ENCODE data around the gene DIAPH3. TPM values are rescaled to one million over a fixed set of nuclear protein-coding genes. Genes with fewer than 3 reads are reported as not detected.
A peak's percentile ranks its signal among the peaks of the same experiment; 100 is the strongest.

The DIAPH3 gene
- total RNA-seq, 1 experiment from 2014 or later, result 33.6 TPM

GRCh38 chr13:60019119-60019993 lies 144.4 kb downstream of the DIAPH3 start:
- peak; percentile 7 for DNase-seq (ENCODE audit: low read depth)

DNA sequence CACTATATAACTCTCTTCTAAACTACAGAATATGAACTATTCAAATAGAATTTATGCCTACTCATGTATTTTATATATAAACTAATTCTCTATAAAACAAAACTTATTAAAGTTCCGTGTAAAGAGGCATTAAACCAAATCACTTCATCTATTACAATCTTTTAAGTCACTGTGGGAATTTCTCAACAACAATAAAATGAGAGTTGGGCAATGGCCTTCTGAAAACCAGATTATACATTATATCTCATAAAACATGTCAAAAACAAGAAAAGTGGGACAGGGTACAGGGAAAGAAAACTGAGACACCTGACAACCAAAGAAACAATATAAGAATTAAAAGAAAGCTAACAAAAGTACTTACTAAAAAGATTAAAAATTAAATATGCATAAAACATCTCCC lies 145.2 kb downstream of the DIAPH3 start:
- DNase-seq (ENCODE audit: low read depth), result no peak

GRCh38 chr13:60016229-60016628 lies 147.5 kb downstream of the DIAPH3 start:
- no peak for DNase-seq (ENCODE audit: low read depth)

GRCh38 chr13:60013166-60013565 lies 150.6 kb downstream of the DIAPH3 start:
- no peak for DNase-seq (ENCODE audit: low read depth)

GRCh38 chr13:60012488-60012887 lies 151.2 kb downstream of the DIAPH3 start:
- no peak for DNase-seq (ENCODE audit: low read depth)

DNA sequence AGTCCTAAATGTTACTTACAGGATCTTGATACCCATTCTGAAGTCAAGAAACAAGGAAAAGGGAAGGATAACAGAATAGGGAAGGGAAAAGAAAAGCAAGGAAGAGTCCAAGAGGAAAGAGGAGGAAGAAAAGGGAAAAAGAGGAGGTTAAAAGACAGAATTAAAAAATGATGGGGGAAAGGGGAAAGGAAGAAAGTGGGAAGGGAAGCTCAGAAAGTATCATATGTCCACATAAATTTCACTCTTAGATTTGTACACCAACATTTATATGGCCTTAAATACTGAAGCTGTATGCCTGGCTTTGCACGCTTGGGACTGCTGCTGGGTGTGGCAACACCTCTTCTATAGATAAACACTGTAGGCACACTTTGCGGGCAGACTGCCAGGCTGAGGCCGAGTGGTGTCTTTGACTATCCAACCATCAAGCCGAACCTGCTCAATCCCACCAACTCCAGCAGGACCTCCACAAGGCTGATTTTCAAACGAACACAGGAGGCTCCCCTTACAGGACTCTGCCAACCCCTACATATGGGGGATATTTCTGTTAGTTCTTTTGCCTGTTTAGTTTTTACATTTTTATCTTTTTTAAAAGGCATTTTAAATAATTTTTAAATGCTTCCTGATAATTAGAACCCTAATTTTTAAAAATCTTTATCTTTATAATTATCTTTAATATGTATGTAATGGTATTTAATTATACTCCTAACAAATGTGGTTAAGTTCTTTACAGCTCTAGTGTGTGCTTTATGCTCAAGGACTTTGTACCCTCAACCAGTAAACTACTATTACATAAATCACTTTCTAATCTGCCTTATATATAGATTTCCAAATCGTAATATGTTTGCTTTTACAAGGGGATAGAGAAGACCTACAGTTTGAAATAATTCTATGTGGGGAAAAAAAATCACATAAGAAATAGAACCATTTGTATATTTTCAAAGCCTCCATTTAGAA lies 154.2 kb downstream of the DIAPH3 start:
- DNase-seq (ENCODE audit: low read depth), result no peak

- no peak for DNase-seq (ENCODE audit: low read depth)
Observed at GRCh38 chr13:60001889-60002288, 161.8 kb downstream of the DIAPH3 start.

DNA sequence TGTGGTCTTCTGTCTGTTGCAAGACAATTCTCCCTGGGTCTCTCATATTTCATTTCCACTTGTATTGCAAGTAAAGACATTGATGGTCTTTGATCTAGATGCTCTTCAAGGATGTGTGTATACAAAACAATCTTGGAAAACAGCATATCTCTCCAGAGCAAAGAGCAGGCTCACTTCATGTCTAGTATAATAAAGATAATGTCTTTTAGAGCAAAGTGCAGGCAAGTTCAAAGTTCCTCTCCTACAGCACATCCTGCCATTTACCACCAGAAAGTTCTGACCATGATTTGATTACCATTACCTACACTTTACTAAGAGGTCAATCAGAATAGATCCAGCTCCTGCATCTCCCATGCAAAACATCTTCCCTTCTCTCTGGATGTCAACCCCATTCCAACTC lies 162.8 kb downstream of the DIAPH3 start:
- DNase-seq (ENCODE audit: low read depth), result no peak

- no peak for DNase-seq (ENCODE audit: low read depth)
Observed at GRCh38 chr13:60000081-60000480, 163.6 kb downstream of the DIAPH3 start.

DNA sequence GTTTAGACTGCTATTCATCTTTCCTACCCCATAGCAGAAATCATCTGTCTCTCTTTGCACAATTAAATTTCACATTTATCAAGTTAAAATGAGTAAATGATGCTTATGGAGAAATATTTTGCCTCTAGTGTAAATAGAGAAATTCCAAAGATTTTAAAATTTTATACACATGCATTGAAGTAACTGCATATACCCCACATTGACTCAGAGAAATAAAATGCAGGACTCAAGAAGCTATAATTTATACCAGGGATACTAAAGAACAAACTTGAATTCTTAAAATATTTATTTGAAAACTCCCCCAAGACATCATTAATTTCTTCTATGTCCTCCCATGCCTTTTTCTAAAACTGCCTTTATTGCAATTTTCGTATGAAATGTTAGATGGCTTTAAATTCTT lies 165.8 kb downstream of the DIAPH3 start:
- no peak for DNase-seq (ENCODE audit: low read depth)

DNA sequence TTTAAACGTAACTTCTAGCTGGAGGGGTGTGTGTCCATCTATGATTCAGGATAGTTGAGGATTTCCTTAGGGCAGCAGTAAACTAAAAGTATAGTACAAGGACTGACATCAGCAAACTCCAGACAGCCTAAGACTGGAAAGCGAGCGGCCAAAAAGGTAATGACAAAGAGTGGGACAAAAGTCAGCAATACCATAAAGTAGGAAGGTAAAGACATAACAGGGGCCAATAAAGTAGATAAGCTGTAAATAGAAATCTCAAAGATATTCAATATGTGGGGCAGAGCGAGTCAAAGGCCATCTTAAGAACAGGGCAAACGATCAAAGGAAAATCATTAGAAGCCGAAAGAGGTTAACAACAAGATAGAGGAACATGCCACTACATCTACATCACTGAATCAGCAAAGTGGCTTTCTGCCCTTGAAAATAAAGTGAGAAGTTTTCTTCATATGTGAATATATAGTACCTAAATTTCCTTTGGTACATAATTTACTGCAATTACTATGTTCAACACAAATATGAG lies 167.2 kb downstream of the DIAPH3 start:
- no peak for DNase-seq (ENCODE audit: low read depth)

- no peak for DNase-seq (ENCODE audit: low read depth)
Observed at GRCh38 chr13:59991395-59991794, 172.3 kb downstream of the DIAPH3 start.

DNA sequence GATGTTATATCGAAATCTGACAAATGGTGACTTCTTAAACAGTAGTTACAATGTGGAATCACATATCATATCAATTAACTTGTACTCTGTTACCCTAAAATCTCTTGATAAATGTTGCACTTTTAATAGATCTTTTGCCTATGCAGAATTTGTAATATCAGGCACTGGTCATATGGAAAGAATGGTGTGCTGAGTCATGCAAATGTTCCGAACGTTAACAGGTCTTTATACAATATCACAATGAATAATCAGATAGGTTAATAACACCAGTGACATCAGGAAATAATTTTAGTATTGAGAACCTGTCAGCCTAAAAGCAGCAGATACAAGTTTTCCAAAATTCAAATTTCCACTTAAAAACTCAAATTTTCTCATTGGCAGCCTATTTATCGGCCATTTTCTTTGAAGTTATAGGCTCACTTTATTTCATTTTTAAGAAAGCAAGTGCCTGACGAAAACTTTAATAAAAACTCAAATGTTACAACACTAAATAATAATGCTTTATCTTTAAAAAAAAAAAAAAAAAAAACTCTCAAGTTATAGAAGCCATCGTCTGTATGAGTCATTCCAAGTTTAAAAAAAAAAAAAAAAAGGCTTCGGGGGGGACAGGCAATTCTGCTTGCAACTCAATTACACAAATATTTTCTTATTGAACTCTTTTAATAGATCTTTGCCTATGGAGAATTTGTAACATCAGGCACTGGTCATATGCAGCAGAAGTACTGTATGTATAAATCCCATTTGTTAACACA lies 180.9 kb downstream of the DIAPH3 start:
- DNase-seq (ENCODE audit: low read depth), result peak; percentile 19

- DNase-seq (ENCODE audit: low read depth), result no peak
Observed at GRCh38 chr13:59979589-59979988, 184.1 kb downstream of the DIAPH3 start.

GRCh38 chr13:59978862-59979261 lies 184.9 kb downstream of the DIAPH3 start:
- DNase-seq (ENCODE audit: low read depth), result no peak

GRCh38 chr13:59976856-59977255 lies 186.9 kb downstream of the DIAPH3 start:
- no peak for DNase-seq (ENCODE audit: low read depth)

DNA sequence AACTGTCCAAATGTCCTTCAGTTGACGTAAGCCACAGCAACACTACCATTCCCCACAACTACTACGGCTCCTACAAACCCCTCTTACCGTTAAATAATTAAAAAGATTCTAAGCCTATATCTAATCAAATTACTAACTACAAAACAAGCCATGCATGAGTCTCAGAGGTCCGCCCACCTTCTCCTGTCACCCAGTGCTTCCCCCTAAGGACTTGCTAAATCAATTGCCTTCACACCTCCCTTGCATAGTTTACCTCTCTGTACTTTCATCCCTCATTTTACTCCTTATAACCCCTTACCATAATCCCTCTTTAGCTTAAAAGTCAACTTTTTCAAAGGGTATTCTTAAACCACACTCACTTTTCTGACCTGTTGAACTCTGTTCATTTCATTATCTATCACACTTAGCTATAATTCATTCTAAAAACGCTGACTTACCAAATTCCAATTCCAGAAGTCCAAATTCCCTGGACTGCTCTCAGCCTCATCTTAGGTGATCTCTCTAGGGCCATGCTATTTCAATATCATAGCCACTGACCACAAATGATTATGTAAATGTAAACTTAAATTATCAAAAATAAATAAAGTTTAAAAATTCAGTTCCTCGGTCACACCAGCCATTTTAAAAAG lies 187.8 kb downstream of the DIAPH3 start:
- DNase-seq (ENCODE audit: low read depth), result no peak

- no peak for DNase-seq (ENCODE audit: low read depth)
Observed at GRCh38 chr13:59970847-59971246, 192.9 kb downstream of the DIAPH3 start.

- DNase-seq (ENCODE audit: low read depth), result no peak
Observed at GRCh38 chr13:59963827-59964226, 199.9 kb downstream of the DIAPH3 start.

GRCh38 chr13:59963383-59963782 lies 200.3 kb downstream of the DIAPH3 start:
- no peak for DNase-seq (ENCODE audit: low read depth)

- DNase-seq (ENCODE audit: low read depth), result no peak
Observed at GRCh38 chr13:59962343-59962742, 201.4 kb downstream of the DIAPH3 start.

All from LHCN-M2 (cell line).